NOMO-1 (cell line): ENCODE results near the gene MKNK2.
"Not testable (repeated sequence)": the region's sequence is repeated elsewhere in the genome, so short reads cannot be mapped to it uniquely, and the experiment has no call there.

ENCODE experiments used
- DNase-seq, 2 experiments: peaks; one replicate each; lab custom pipeline; 2025; ENCODE audit not compliant: unreplicated experiment in 2 of 2; lab: John Stamatoyannopoulos, UW

Gene MKNK2

GRCh38 chr19:1997353-1998233 is 53.5 kb downstream of the MKNK2 start:
- DNase-seq, result no peak

DNA sequence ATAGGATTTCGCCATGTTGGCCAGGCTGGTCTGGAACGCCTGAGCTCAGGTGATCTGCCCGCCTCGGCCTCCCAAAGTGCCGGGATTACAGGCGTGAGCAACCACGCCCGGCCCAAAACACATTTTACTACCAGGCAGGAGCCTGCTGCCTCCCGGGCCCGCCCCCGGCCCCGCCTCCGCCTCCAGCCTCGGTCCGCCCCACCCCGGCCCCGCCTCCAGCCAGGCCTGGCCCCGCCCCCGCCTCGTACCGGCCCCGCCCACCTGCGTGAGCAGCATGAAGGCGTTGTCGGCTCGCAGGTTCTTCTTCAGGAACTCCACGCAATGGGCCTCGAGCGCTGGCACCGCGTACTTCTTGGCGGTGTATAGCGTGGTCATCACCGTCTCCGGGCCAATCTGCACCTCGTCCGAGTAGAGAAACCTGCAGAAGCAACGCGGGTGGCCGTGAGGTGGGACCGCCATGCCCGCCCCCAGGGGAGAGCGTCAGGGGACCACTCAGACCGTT is 58.2 kb downstream of the MKNK2 start:
- DNase-seq, result no peak

DNA sequence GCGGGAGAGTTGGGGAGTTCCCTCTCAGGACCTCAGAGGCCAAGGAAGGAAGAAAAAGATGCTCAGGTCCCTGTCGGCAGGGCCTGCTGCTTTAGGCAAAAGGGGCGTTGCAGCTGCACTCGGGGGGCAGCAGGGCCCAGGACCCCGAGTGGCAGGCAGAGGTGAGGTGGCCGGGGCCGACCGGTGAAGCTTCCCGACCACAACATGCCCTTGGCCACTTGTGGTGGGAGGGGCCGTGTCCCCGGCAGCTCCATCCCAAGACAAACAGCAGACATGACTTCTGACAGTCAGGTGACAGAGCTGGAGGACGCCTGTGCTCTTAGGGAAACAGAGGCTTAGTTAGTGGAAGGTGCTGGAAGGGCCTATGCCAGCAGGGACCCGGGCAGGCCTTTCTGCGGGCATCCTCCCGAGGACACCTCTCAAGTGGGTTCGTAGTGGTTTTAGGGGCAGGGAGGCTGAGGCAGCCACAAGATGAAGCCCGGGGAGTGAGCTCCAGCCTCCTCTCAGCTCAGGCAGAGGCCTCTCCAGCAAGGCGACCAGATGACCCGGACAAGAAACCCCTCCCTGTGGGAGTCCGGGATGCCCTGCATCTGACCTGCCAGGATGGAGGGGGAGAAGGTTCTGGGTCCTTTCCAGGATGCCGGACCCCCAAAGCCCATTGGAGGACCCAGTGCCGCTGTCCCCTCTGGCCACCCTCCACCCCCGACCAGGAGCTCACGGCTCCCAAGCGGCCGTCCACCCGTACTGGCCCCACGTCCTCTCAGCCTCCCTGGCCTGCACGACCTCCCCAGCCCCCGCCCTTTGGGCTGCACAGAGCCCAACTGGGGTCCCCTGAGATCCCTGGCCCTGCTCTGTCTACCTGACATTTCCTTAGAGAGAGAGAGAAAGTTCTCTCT is 59.8 kb downstream of the MKNK2 start:
- DNase-seq, result no peak

- no peak for DNase-seq
Measured at GRCh38 chr19:1990230-1991017, 60.6 kb downstream of the MKNK2 start.

- DNase-seq, result no peak
Measured at GRCh38 chr19:1989513-1990229, 61.4 kb downstream of the MKNK2 start.

- DNase-seq, result not testable (repeated sequence)
Measured at GRCh38 chr19:1988464-1988863, 62.6 kb downstream of the MKNK2 start.
